ENCODE results near the gene GRB14. TPM values are rescaled to one million over a fixed set of nuclear protein-coding genes. Genes with fewer than 3 reads are reported as not detected.

GRB14 gene
- total RNA-seq, 4 donors from 2014 or later: 2.1 to 14.9 (median 3.4) TPM

GRCh38 chr2:164523726-164524125, 97.6 kb downstream of the GRB14 start:
- H3K4me3 ChIP-seq: no peak overlapping the region
- H3K27me3 ChIP-seq: no peaks in the 10 kb centered on the region
- no peak for TF ChIP-seq CTCF (IDR thresholded peaks at IDR 0.05 in 4 of 5, conservative IDR thresholded peaks at IDR 0.05 in 1 of 5)
- TF ChIP-seq POLR2A (IDR thresholded peaks at IDR 0.05): no peak
- in situ Hi-C loops (cut with MboI; ENCODE audit: low sequenced_read_pairs in 4 of 4) (no loop called here), intact Hi-C loops (cut with DNase I; ENCODE audit: low total_unique reads) (no loop called here)
- no peak for ATAC-seq
- no peaks in the 10 kb centered on the region for H3K36me3 ChIP-seq
- no peak overlapping the region for H3K27ac ChIP-seq
- no peak for DNase-seq
- peaks cover 0 to 3% of the 10 kb centered on the region in 2 donors for H3K4me1 ChIP-seq
- H3K9me3 ChIP-seq: no peaks in the 10 kb centered on the region

GRCh38 chr2:164523009-164523408, 98.3 kb downstream of the GRB14 start:
- Histone ChIP-seq H3K36me3 (no peaks in the 10 kb centered on the region), H3K27me3 (no peaks in the 10 kb centered on the region), H3K4me3 (no peak overlapping the region), H3K27ac (no peak overlapping the region), H3K4me1 (peaks cover 0 to 3% of the 10 kb centered on the region in 2 donors), H3K9me3 (no peaks in the 10 kb centered on the region)
- intact Hi-C loops (cut with DNase I; ENCODE audit: low total_unique reads): no loop called here
- TF ChIP-seq POLR2A (IDR thresholded peaks at IDR 0.05) (no peak), CTCF (IDR thresholded peaks at IDR 0.05 in 4 of 5, conservative IDR thresholded peaks at IDR 0.05 in 1 of 5) (no peak)
- ATAC-seq (no peak), DNase-seq (no peak)
- in situ Hi-C loops (cut with MboI; ENCODE audit: low sequenced_read_pairs in 4 of 4): no loop called here

- no peak for ATAC-seq
Observed at GRCh38 chr2:164522561-164522981, 98.7 kb downstream of the GRB14 start.

GRCh38 chr2:164515734-164516133, 105.5 kb downstream of the GRB14 start:
- Histone ChIP-seq H3K36me3 (no peaks in the 10 kb centered on the region), H3K4me1 (no peaks in the 10 kb centered on the region), H3K4me3 (no peak overlapping the region), H3K9me3 (no peaks in the 10 kb centered on the region), H3K27ac (no peak overlapping the region), H3K27me3 (no peaks in the 10 kb centered on the region)
- intact Hi-C loops (cut with DNase I; ENCODE audit: low total_unique reads): no loop called here
- ATAC-seq (no peak), DNase-seq (no peak)
- in situ Hi-C loops (cut with MboI; ENCODE audit: low sequenced_read_pairs in 4 of 4): no loop called here
- TF ChIP-seq CTCF (IDR thresholded peaks at IDR 0.05 in 4 of 5, conservative IDR thresholded peaks at IDR 0.05 in 1 of 5) (no peak), POLR2A (IDR thresholded peaks at IDR 0.05) (no peak)

More at GRCh38 chr2:164522561-164522981, 98.7 kb downstream of the GRB14 start:
- DNase-seq: no peak
- in situ Hi-C loops (cut with MboI; ENCODE audit: low sequenced_read_pairs in 4 of 4) (no loop called here), intact Hi-C loops (cut with DNase I; ENCODE audit: low total_unique reads) (no loop called here)
- TF ChIP-seq CTCF (IDR thresholded peaks at IDR 0.05 in 4 of 5, conservative IDR thresholded peaks at IDR 0.05 in 1 of 5) (no peak), POLR2A (IDR thresholded peaks at IDR 0.05) (no peak)
- no peaks in the 10 kb centered on the region for H3K27me3 ChIP-seq
- no peak overlapping the region for H3K27ac ChIP-seq
- no peaks in the 10 kb centered on the region for H3K36me3 ChIP-seq
- H3K4me3 ChIP-seq: no peak overlapping the region
- peaks cover 0 to 3% of the 10 kb centered on the region in 2 donors for H3K4me1 ChIP-seq
- H3K9me3 ChIP-seq: no peaks in the 10 kb centered on the region

GRCh38 chr2:164515030-164515429, 106.3 kb downstream of the GRB14 start:
- no peak for ATAC-seq
- no peak for TF ChIP-seq POLR2A (IDR thresholded peaks at IDR 0.05)
- no peak for TF ChIP-seq CTCF (IDR thresholded peaks at IDR 0.05 in 4 of 5, conservative IDR thresholded peaks at IDR 0.05 in 1 of 5)
- no peak overlapping the region for H3K27ac ChIP-seq
- no peaks in the 10 kb centered on the region for H3K9me3 ChIP-seq
- H3K4me1 ChIP-seq: no peaks in the 10 kb centered on the region
- no peaks in the 10 kb centered on the region for H3K27me3 ChIP-seq
- in situ Hi-C loops (cut with MboI; ENCODE audit: low sequenced_read_pairs in 4 of 4) (no loop called here), intact Hi-C loops (cut with DNase I; ENCODE audit: low total_unique reads) (no loop called here)
- DNase-seq: no peak
- H3K4me3 ChIP-seq: no peak overlapping the region
- no peaks in the 10 kb centered on the region for H3K36me3 ChIP-seq
